ENCODE results near the gene CDK5R1. TPM values are rescaled to one million over a fixed set of nuclear protein-coding genes. Genes with fewer than 3 reads are reported as not detected.

Gene CDK5R1
- total RNA-seq, 1 donor from 2014 or later: 6.1 TPM

- H3K27me3 Mint-ChIP-seq: no peaks in the 10 kb centered on the region
- TF ChIP-seq, protein P1, sequence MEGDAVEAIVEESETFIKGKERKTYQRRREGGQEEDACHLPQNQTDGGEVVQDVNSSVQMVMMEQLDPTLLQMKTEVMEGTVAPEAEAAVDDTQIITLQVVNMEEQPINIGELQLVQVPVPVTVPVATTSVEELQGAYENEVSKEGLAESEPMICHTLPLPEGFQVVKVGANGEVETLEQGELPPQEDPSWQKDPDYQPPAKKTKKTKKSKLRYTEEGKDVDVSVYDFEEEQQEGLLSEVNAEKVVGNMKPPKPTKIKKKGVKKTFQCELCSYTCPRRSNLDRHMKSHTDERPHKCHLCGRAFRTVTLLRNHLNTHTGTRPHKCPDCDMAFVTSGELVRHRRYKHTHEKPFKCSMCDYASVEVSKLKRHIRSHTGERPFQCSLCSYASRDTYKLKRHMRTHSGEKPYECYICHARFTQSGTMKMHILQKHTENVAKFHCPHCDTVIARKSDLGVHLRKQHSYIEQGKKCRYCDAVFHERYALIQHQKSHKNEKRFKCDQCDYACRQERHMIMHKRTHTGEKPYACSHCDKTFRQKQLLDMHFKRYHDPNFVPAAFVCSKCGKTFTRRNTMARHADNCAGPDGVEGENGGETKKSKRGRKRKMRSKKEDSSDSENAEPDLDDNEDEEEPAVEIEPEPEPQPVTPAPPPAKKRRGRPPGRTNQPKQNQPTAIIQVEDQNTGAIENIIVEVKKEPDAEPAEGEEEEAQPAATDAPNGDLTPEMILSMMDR (IDR thresholded peaks at IDR 0.05; ENCODE audit: unreplicated experiment): no peak
- peaks cover 26% of the 10 kb centered on the region for H3K36me3 Mint-ChIP-seq (ENCODE audit: insufficient read depth)
- DNase-seq (ENCODE audit: low spot score, unreplicated experiment): no peak
- H3K4me3 Mint-ChIP-seq (ENCODE audit: low read depth): no peak overlapping the region
- H3K9me3 Mint-ChIP-seq (ENCODE audit: low read depth): no peaks in the 10 kb centered on the region
- no peak overlapping the region for H3K27ac Mint-ChIP-seq
- H3K4me1 Mint-ChIP-seq (ENCODE audit: low read depth): no peaks in the 10 kb centered on the region
These were observed 25.3 kb upstream of the CDK5R1 start for GRCh38 chr17:32461498-32461852.

- H3K4me3 Mint-ChIP-seq (ENCODE audit: low read depth): no peak overlapping the region
- peaks cover 28% of the 10 kb centered on the region for H3K36me3 Mint-ChIP-seq (ENCODE audit: insufficient read depth)
- no peaks in the 10 kb centered on the region for H3K27me3 Mint-ChIP-seq
- H3K9me3 Mint-ChIP-seq (ENCODE audit: low read depth): no peaks in the 10 kb centered on the region
- TF ChIP-seq, protein P1 (IDR thresholded peaks at IDR 0.05; ENCODE audit: unreplicated experiment): peak; percentile 67
- no peak overlapping the region for H3K27ac Mint-ChIP-seq
- peak; percentile 28 for DNase-seq (ENCODE audit: low spot score, unreplicated experiment)
- H3K4me1 Mint-ChIP-seq (ENCODE audit: low read depth): no peaks in the 10 kb centered on the region
These were observed 24.8 kb upstream of the CDK5R1 start for GRCh38 chr17:32461853-32462617.

DNA sequence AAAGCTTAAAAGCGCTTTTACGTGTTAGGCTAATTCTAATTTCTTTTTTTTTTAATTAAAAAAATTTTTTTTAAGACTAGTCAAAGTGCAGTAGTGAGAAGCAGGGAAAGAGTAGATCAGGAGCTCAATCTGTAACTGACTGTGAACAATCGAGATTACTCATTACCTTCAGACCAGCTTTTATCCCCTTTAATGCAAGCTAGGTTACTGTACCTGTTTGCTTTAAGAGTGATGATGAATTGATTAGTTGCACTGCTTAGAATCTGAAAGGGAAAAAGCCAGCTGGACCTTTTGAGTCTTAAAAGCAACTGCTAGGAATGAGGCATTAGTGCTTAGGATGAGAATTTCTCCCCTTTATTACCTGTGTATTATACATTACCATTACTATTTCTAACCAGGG lies 23.5 kb upstream of the CDK5R1 start:
- no peak overlapping the region for H3K4me3 Mint-ChIP-seq (ENCODE audit: low read depth)
- H3K27ac Mint-ChIP-seq: no peak overlapping the region
- peaks cover 30% of the 10 kb centered on the region for H3K36me3 Mint-ChIP-seq (ENCODE audit: insufficient read depth)
- DNase-seq (ENCODE audit: low spot score, unreplicated experiment): no peak
- TF ChIP-seq, protein P1 (IDR thresholded peaks at IDR 0.05; ENCODE audit: unreplicated experiment): no peak
- H3K27me3 Mint-ChIP-seq: no peaks in the 10 kb centered on the region
- no peaks in the 10 kb centered on the region for H3K9me3 Mint-ChIP-seq (ENCODE audit: low read depth)
- no peaks in the 10 kb centered on the region for H3K4me1 Mint-ChIP-seq (ENCODE audit: low read depth)

- TF ChIP-seq, protein P1 (IDR thresholded peaks at IDR 0.05; ENCODE audit: unreplicated experiment): no peak
- H3K4me3 Mint-ChIP-seq (ENCODE audit: low read depth): no peak overlapping the region
- no peaks in the 10 kb centered on the region for H3K9me3 Mint-ChIP-seq (ENCODE audit: low read depth)
- H3K36me3 Mint-ChIP-seq (ENCODE audit: insufficient read depth): peaks cover 28% of the 10 kb centered on the region
- no peak overlapping the region for H3K27ac Mint-ChIP-seq
- H3K4me1 Mint-ChIP-seq (ENCODE audit: low read depth): no peaks in the 10 kb centered on the region
- H3K27me3 Mint-ChIP-seq: no peaks in the 10 kb centered on the region
- DNase-seq (ENCODE audit: low spot score, unreplicated experiment): no peak
These were observed 22.4 kb upstream of the CDK5R1 start for GRCh38 chr17:32464374-32464773.

- H3K27ac Mint-ChIP-seq: no peak overlapping the region
- no peak overlapping the region for H3K4me3 Mint-ChIP-seq (ENCODE audit: low read depth)
- H3K36me3 Mint-ChIP-seq (ENCODE audit: insufficient read depth): peaks cover 33% of the 10 kb centered on the region
- no peaks in the 10 kb centered on the region for H3K4me1 Mint-ChIP-seq (ENCODE audit: low read depth)
- no peak for DNase-seq (ENCODE audit: low spot score, unreplicated experiment)
- no peaks in the 10 kb centered on the region for H3K9me3 Mint-ChIP-seq (ENCODE audit: low read depth)
- TF ChIP-seq, protein P1 (IDR thresholded peaks at IDR 0.05; ENCODE audit: unreplicated experiment): no peak
- H3K27me3 Mint-ChIP-seq: no peaks in the 10 kb centered on the region
These were observed 18.8 kb upstream of the CDK5R1 start for GRCh38 chr17:32467949-32468348.
